NCI-H345 treated with DMSO at 0.1 percent for 48 hours (cell line): ENCODE measurements around the gene JAG2.

Source experiments
- DNase-seq: peaks from one replicate; lab custom pipeline; 2025; ENCODE audit not compliant: unreplicated experiment; lab: John Stamatoyannopoulos, UW

JAG2 gene

DNA sequence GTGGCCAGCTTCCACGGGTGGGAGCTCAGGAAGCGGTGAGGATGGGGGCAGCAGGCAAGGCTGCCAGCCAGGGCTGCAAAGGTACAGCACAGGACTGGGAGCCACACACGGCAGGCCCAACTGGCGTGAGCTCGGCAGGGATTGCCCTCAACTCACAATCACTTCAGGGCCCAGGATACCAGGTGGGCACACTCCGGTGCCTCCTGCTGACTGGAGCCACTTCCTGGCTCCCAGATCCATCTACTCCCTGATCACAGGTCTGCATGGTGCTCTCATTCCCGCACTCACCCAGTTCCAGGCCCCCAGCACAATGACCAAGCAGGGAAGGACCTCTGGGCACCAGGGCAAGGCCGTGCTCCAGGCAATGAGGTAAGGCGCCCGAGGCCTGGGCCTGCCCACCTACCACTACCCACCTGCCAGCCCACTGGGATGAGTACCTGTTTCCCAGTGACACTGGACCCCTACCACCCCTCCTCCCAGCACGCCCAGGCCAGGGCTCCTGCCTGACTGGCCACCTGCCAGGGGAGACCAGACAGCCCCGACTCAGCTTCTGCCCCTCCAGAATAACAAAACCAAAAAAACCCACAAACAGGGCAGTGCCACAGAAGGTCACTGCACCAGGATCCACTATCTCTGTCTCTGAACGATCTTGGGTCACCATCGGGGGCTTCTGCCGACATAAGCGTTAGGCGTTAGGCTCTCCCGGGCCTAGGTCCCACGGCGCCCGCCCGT lies 1.8 kb downstream of the JAG2 start:
- DNase-seq = no peak

DNA sequence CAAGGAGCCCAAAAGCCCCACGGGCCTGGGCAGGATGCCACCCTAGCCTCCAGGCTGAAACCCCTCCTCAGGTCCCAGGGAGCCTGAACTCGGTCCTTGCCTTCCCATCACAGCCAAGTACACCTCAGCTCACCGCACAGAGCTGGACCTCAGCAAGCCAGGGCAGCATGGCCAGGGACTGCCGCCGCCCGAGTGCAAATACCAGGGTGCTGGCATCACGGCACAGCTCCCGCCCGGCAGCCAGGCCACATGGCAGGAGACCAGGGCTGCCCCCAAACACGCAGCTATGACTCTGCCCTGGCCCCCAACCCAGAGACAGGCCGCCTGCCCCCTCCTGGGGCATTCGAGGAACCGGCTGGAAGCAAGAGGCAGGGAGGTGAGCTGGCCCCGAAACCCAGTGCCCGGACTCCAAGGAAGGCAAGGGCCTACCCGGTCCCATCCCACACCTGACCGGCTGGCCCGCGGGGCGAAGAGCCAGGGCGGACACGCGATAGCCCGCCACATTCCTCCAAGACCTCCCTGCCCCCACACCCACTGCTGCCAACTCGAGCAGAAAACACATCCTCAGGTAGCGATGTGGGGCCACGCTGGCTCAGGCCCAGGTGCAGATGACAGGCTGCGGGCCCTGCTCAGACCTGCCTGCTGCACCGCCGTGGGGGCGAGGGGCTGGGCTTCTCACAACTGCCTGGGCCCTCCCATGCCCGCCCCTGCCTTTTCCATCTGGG lies 2.7 kb downstream of the JAG2 start:
- DNase-seq = no peak

DNA sequence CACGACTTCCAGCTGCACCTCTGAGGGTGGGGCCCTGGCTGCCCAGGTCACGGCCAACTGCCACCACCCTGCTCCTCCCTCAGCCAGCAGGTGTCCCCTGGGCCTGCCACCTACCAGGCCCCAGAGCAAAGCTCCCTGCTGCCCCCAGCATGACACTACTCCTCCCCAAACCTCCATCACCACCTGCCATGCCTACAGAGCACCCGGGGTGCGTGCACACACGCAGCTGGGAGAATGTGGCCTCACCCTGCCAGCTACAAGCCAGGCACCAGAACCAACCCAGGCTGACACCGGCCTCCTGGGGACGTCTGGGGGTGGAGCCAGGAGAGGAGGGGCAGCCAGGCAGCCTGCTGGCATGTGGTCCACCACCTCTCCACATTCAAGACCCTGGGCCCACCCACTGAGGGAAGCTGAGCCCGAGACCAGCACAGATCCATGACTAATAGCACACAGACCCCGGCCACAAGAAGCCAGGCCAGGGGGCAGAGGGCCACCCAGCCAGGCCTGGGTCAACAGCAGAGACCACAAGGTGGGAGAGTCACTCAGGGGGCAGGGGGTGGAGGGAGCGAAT lies 3.4 kb downstream of the JAG2 start:
- peak; percentile 54 for DNase-seq

DNA sequence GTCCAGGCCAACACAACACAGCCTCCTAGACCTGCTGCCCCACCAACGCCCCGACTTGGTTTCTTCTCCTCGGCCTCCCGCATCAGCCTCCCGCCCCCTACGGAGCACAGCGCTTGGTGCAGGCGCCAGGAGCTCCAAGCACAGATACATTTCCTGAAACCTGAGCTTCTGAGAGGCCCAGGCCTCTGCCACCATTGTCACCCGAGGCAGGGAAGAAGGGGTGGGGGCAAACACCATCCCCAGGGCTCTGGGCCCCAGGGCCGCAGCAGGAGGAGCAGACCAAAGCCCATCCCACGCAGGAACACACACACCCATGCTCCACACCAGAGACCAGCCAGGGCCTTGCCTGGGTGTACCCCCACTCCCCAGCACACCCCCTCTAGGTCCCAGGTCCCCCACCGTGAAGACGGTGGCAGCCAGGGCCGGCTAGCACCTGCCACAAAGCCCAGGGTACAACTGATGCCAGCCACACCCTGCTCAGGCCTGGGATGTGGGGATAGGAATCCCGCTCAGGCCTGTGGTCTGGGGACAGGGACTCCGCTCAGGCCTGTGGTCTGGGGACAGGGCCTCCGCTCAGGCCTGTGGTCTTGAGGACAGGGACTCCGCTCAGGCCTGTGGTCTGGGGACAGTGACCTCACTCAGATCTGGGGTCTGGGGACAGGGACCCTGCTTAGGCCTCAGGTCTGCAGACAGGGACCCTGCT lies 5.4 kb downstream of the JAG2 start:
- peak; percentile 36 for DNase-seq

DNA sequence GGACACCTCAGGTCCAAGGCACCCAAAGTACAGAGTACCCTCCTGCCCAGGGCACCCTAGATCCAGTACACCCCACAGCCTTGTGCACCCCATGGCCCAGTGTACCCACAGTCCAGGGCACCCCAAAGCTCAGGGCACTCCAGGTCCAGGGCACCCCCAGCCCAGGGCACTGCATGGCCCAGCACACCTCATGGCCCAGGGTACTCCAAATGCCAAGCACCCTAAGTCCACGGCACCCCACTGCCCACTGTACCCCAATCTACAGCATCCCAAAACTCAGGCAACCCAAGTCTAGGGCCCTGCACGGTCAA lies 6.0 kb downstream of the JAG2 start:
- no peak for DNase-seq

DNA sequence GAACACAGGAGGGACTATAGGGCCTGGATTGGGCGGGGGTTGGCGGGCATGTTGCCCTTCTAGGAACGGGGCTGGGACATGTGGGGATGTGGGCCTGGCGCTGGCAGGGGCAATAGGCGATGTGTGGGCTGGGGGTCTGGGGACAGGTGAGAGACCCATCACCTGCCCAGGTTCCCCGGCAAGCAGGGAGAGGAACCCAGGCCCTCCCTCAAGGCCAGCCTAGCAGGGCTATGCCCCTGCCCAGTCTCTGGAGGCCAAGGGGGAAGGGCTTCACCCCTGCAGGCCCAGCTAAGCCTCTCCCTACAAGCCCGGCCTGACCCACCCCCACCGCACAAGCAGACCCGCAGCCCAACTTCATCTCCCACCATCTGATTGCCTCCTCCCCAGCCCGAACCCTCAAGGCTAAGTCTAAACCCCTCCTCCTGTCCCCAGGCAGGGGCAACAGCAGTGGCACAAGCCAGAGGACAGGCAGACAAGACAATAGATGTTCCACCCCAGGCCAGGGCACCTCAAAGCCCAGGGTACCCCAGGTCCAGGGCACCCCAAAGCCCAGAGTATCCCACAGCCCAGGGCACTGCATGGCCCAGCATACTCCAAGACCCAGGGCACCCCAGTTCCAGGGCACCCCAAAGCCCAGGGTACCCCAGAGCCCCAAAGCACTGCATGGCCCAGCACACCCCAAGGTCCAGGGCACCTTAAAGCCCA lies 6.5 kb downstream of the JAG2 start:
- DNase-seq = no peak

DNA sequence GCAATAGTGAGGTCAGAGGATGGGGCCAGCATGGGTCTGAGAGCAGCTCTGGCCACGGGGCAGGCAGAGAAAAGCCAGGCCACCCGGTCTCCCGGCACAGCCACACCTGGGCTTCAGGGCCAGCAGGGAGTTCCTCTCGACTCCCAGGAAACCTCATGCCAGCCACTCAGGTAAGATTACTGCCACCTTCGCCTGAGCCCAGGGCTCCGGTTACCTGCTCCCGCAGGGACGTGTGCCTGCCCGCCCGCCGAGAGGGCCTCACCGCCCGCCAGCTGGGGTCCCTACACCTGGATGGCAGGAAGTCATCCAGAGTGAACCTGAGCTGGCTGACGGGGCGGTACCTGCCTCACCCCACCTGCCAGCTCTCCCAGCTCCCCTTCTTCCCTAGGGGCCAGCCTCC lies 7.3 kb downstream of the JAG2 start:
- peak; percentile 83 for DNase-seq

DNA sequence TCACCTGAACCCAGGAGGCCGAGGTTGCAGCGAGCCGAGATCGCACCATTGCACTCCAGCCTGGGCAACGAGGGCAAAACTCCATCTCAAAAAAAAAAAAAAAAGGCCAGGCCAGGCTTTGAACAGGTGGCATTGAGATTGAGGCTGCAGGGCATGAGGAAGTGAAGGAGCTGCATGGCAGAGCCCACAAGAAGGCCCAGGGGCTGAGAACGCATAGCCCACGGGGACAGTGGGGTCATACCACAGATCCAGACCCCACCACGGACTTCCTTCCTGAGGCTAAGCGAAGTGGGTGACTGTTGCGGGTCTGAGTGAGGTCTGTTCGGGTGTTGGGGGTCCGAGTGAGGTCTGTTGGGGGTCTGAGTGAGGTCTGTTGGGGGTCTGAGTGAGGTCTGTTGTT lies 7.8 kb downstream of the JAG2 start:
- DNase-seq = no peak

DNA sequence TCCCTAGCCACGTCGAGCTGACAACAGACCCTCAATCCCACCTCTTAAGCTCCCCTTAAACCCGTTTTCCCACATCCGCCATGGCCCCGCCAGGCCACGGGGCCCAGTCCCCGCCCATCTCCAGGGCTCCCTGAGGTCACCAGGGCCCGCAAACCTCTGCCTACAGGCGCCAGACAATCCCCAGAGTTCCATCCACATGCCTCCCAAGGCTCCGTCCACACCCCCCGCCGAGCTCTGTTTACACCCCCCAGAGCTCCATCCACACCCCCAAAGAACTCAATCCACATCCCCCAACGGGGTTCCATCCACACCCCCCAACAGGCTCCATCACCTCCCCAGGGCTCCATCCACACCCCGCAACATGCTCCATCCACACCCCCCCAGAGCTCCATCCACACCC lies 9.2 kb downstream of the JAG2 start:
- DNase-seq = no peak

DNA sequence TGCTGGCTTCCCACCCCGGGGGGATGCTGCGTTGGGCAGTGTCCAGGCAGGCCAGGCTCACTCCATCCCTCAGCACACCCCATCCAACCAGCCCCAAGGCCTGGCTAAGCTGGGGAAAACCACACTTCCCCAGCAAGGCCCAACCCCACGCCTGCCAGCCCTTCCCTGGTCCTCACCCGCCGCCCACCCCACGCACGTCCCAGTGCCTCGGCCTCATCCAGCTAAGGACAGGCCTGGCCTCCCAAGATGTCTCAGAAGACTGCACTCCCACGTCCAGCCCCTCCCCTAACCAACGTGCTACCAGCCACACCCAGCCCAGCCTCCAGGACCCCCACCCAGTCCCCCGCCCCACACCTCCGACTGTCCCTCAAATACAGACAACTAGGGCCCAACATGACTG lies 9.8 kb downstream of the JAG2 start:
- no peak for DNase-seq

DNA sequence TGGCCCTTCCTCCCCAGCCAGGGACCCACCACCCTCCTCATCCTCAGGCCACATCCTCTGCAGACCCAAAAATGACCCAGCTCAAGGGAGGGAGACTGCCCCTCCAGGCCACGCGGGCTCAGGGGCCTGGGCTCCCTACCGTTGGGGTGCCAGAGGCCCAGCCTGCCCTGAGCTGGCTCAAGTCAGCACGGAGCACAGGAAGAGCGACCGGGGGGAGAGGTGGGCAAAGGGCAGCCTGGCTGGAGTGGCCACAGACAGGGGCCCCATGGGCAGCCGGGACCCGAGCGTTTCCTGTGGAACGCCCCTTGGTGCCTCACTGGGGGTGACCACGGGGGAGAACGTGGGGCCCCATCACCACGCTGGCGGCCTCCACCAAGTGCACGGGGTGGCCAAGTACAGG lies 10.7 kb downstream of the JAG2 start:
- no peak for DNase-seq

DNA sequence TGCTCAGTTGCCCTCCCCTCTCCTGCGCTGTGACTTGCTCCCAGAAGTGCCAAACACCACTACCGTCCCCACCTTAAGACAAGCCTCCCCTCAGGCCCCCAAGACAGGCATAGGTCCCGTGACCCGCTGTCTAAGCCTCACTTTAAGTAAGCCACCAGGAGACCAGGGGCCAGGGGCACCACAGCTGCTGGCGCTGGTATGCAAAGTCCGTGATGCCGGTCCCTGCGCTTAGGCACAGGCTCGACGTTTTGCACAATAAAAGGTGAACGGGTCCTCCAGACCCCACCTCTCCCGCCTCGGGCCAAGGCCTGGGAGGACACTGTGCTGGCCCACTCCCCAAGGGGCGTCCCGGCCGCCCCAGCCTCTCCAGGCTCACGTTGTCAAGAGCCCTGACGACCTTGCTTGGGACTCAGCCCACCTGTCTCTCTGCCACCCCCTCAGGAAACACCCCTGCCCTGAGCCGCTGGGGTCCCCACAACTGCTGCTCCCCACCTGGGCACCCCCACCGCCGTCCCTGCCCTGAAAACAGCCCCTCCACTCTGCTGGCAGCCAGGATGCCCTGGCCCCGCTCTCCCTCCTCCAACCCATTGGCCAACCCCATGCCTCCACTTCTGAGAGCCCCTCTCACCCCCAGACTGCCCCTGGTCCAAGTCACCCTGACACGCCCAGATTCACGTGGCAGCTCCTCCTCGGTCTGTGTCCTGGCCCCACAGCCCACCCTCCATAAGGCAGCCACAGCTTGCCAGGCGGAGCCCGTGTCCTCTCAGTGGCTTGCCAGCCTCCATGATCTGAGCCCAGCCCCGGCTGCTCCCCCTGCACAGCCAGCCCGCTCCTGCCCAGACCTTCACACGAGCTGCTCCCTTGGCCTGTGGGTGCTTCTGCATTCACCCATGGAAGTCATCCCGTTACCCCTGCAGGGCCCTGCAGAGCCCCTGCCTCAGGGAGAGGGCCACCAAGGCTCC lies 11.9 kb downstream of the JAG2 start:
- no peak for DNase-seq

DNA sequence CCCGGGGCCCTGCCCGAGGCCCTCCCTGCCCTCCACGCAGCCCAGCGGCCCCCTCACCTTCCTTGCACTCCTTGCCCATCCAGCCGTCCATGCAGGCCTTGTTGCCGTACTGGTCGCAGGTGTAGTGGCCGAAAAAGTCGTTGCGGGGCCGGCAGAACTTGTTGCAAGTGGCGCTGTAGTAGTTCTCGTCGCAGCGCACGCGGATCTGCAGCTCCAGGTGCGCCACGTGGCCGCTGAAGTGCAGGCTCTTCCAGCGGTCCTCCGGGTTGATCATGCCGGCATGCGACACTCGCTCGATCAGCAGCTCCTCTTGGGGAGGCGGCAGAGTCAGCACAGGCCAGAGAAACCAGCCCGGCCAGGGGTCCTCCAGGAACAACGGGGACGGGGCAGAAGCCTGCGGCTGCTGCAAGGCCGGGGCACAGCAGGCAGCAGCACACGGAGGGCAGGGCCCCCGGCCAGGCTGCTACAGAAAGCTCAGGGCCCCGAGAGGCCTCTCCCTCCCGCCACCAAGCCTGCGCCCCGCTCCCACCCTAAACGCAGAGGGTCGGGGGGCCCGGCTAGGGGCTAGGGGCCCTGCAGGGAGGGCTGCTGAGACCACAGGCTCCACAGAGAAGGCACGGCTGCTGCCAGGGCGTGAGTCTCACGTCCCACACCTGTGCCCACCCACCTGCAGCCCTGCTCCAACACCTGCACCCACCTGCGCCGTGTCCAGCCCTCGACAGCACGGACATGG lies 12.7 kb downstream of the JAG2 start:
- DNase-seq = no peak

DNA sequence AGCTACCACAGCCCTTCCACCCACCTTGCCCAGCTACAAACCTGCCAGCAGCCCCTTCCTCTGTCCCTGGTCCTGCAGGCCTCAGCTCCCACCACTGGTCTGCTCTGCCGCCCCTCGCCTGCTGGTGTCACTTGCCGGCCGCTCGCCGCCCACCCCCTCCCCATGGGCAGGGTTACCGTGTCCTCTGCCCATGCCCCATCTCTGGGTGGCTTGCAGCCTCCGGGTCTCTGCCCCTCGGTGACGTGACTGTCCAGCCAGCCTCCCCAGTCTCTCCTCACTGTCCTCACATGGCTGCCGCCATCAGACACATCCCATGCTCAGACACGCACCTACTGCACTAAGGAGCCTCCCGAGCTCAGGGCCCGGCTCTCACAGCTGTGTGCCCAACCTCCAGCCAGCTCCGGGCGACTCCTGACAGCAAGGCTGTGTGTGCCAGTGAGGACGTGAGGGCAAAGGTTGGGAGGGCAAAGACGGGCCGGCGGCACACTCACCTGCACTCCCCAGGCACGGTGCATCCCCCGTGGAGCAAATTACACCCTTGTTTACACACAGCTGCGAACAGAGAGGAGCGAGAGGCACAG lies 13.4 kb downstream of the JAG2 start:
- no peak for DNase-seq

DNA sequence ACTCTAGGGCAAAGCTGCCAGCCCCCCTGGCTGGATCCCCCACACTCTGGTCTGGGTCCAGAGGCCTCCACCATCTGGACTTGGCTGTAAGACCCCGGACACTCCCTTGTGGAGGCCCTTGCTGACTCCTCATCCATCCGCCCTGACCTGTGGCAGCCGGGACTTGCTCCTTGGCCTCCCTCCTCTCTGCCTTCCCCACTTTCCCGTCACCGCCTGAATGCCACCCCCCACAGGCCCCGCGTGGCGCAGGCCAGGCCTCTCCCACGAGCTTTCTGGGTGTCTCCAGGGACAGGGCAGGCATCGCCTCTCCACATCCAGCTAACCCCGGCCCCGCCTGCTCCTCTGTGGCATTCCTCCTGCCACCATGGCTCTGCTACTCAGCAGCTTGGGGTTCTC lies 14.1 kb downstream of the JAG2 start:
- DNase-seq = no peak

DNA sequence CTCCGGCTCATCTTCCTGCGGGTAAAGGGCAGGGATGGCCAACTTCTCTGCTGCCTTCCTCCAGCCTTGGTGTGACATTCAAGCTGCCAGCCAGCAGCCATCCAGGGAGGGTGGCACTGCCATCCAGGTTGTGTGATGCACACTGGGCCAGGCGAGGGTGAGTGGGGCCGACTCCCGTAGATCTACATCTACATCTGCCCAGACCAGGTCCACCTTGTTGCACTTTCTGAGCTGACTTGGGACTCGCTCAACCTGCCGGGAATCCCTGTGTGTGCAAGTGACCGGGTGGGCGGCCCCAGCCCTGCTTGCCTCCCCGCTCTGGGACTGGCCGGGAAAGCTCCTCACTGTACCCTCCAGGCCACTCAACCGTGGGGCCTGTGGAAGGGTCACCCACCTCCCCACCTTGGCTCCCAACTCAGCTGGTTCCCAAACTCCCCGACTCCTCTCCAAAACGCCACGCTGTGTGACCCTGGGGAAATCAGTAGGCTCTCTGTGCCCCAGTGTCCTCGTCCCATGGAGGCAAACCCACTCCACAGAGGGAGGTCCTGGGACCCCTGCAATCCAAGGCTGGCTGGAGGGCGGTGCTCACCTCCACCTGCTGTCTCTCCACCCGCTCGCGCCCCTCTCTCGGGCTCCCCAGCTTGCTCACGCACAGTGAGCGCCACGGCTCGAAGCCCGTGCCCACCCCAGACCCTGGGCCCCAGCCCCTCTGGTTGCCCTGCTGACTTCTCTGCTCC lies 14.7 kb downstream of the JAG2 start:
- DNase-seq = no peak

DNA sequence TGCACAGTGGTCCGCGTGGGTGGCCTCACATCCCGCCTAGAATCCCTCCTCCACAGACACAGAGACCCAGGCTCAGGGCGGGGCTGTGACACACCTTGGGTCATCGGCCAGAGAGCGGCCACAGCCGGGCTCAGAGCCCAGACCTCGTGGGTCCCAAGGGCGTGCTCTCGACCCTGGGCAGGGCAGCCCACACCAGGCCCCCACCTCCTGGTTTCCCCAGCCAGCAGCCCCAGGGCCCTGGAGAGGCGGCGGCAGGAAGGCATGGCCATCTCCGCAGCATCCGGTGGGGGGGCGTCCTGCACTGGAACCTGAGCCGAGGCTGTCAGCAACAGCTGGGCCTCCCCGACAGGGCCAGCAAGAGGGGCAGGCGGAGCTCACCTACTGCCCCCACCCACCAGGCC lies 15.2 kb downstream of the JAG2 start:
- DNase-seq = no peak

DNA sequence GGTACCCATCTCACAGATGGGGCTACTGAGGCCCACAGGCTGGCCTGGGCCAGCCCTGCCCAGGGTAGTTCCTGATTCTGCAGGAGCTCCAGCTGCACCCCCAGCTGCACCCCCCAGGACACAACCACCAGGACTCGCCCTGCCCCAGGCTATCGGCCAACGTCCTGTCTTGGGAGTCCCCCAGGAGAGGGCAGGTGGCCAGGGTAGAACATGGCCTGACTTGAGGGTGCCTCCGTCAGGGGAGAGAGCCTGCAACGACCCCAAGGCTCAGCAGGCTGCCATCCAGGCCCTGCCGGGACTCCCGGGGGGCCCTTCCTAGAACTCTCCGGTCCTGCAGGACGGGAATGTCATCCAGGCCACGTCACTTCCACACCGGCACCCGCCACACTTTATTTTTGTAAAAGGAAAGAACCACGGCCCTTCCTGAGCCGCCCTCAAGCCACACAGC lies 15.8 kb downstream of the JAG2 start:
- DNase-seq = no peak
